Medulla oblongata (tissue), 1 donor: ENCODE results near the gene ARHGEF1.
"Not testable (repeated sequence)": the region's sequence is repeated elsewhere in the genome, so short reads cannot be mapped to it uniquely, and the experiment has no call there.

Experiments
- DNase-seq: peaks from one replicate; pipeline ENCODE4 v3.0.0-alpha.2; 2015; ENCODE audit errors: extremely low spot score

ARHGEF1 gene

GRCh38 chr19:41905273-41906002 is 22.5 kb downstream of the ARHGEF1 start:
- no peak for DNase-seq

GRCh38 chr19:41906271-41906670 is 23.3 kb downstream of the ARHGEF1 start:
- no peak for DNase-seq

GRCh38 chr19:41906916-41907680 is 24.1 kb downstream of the ARHGEF1 start:
- DNase-seq = no peak

- DNase-seq = no peak
These were observed 25.1 kb downstream of the ARHGEF1 start for GRCh38 chr19:41907994-41908615.

- no peak for DNase-seq
These were observed 25.9 kb downstream of the ARHGEF1 start for GRCh38 chr19:41908724-41909464.

- DNase-seq = no peak
These were observed 26.7 kb downstream of the ARHGEF1 start for GRCh38 chr19:41909706-41910105.

GRCh38 chr19:41910240-41910991 is 27.4 kb downstream of the ARHGEF1 start:
- DNase-seq = no peak

GRCh38 chr19:41910992-41911888 is 28.3 kb downstream of the ARHGEF1 start:
- DNase-seq = no peak

GRCh38 chr19:41911889-41912731 is 29.1 kb downstream of the ARHGEF1 start:
- no peak for DNase-seq

GRCh38 chr19:41912899-41913537 is 30.0 kb downstream of the ARHGEF1 start:
- DNase-seq = no peak

GRCh38 chr19:41913538-41914423 is 30.8 kb downstream of the ARHGEF1 start:
- no peak for DNase-seq

GRCh38 chr19:41914424-41914834 is 31.4 kb downstream of the ARHGEF1 start:
- not testable (repeated sequence) for DNase-seq

- DNase-seq = no peak
These were observed 32.2 kb downstream of the ARHGEF1 start for GRCh38 chr19:41915021-41915775.

- no peak for DNase-seq
These were observed 32.9 kb downstream of the ARHGEF1 start for GRCh38 chr19:41915776-41916414.

- DNase-seq = no peak
These were observed 34.7 kb downstream of the ARHGEF1 start for GRCh38 chr19:41917676-41918075.

- DNase-seq = no peak
These were observed 35.1 kb downstream of the ARHGEF1 start for GRCh38 chr19:41918095-41918494.
